SIG-M5 (cell line): Measurements from ENCODE around the gene NIPAL4.

ENCODE experiments used
- DNase-seq: peaks from one replicate; lab custom pipeline; 2025; lab: John Stamatoyannopoulos, UW

NIPAL4 gene

DNA sequence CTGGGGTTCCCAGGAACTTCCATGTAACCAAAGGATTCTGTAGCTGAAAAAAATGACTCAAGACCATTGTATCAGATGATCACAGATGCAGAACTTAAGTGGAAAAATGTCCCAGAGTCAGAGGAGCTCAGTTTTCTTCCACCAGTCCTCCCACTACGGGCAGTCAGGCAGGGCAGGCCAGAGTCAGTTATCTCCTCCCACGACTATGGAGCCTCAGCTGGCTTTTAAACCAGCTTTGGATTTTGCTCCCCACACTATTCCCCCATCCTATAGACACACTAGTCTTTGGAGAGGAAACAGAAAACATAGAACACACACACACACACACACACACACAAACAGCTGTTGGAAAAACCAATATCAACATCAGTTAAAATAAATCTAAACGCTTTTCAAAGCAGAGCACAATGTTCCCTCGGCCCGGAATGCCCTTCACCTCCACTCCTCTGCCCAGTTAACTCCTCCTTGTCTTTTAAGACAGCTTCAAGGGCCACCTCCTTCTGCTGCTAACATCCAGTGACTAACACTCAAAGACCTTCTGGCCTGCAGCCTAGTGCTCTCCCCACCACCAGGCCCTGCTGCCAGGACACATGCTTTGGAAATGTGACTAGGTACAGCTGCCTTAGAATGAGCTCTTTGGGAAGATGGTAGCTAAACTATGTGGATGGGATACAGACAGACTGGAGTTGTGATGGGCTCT lies 56.8 kb downstream of the NIPAL4 start:
- DNase-seq: no peak

DNA sequence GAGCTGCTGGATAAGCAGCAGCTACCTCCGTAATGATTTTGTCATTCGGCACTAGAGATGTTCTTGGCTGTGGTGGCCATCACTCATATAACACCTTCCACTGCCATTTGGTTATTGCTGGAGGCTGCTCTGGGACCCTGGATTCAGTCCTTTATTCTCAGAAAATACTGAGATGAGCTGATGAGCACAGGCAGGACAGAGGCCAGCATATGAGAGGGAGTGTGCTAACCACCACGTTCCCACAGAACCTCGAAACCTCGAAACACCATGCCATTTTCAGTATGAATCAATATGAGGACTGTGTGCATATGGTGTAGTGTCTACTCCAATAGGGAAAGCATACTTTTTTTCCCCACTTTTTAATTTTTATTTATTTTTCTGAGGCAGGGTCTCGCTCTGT lies 59.0 kb downstream of the NIPAL4 start:
- no peak for DNase-seq

DNA sequence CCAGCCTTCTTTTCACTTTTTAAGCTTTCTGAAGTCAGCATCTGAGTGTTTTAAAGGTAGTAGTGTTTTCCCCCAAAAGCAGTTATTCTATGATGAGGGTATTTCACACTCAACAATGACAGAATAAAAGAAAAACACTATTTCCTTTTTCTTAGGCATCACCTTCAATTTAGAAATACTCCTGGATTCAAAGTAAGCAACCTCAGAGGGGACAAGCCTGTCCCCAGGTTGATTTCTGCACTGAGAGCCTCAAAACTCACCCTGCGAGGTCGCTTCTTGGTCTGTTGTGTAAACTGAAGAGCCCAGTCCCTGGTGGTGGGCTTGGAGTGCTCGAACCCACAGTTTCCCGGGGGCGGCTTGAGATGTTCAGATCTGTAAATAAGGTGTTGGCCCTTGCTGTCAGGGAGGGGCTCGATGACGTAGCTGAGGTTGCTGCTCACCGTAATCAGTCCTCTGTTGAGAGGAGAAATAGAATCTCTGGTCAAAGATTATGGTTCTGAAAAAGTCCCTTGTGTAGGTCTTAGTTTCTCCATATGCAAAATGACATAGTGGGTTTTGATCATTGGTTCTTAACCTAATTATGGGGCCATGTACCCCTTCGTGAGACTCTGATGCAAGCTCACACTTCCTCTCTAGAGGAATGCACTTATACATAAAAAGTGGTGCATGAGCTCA lies 59.7 kb downstream of the NIPAL4 start:
- no peak for DNase-seq

DNA sequence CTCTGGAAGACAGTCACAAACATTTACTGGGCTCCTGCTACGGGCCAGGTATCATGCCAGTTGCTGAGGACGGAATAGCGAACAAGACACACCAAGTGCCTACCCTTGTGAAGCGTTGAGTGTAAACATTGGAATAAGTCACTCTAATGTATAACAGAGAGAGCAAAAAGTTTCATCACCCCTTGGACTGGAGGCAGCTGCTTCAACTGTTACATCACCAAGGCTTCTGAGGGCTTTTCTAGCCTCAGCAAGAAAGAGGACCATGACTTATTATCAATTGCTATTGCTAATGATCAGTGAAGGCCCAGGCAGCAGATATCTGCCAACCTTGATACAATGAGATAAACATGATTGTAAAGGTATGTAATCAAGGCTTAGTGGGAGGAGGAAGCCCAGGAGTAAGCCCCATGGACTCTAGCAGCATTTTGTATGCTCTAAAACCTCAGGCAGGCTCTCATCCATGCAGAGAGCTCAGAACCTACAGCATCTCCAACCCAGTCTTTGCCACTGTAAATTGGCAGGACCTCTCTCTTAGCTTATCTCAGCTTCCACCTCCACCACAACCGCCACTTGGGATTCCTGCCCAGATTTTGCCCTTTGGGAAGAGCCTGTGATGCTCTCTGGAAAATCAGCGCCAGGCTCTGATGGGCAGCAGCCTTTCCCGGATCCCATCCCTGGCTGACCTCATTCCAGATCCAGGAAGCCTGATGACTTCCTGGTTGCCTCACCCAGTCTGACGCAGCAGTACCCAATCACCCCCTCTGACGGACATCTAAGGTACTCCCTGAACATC lies 61.1 kb downstream of the NIPAL4 start:
- DNase-seq: no peak

DNA sequence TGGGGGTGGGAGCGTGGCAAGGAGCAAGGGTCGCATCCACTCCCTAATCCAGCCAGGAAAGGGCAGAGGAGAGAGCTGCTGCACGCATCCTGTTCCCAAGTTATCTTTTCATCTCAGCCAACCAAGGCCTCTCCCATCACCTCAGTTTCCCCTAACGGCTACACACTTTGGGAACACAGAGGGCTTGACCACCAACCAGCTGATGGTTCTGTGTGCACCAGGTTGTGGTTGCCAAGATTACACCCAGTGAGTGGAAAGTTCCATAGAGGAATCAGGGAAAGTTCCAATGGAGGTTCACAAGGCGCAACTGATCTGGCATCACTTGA lies 61.7 kb downstream of the NIPAL4 start:
- DNase-seq: no peak

DNA sequence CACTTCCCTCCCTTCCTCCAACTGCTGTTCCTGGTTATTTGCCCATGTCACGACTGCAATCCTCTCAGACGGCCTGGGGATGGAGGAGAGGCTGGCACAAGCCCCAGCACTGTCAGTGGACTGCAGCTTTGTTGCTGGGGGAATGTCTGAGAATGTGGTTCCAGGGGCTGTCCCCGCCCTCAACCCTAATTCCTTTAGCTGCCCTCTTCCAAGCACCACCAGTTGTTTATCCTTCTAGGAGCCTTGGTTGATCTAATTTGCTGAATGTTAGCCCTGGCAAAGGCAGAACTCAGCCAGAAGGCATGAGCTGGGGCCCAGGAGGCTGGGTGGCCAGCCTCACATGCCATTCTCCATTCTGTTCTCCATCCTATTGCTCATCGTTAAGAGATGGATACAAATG lies 64.0 kb downstream of the NIPAL4 start:
- no peak for DNase-seq
